GM18868 (cell line): ENCODE results near the gene CPOX.
"Not testable (repeated sequence)": the region's sequence is repeated elsewhere in the genome, so short reads cannot be mapped to it uniquely, and the experiment has no call there.

ENCODE experiments used
- ATAC-seq: cut with Tn5 transposase; IDR thresholded peaks from one replicate; pipeline ENCODE4 v1.9.1; 2021; ENCODE audit warnings: mild to moderate bottlenecking, moderate library complexity; ENCODE audit not compliant: unreplicated experiment

CPOX gene

GRCh38 chr3:98565237-98565643 is 28.2 kb downstream of the CPOX start:
- ATAC-seq = peak; percentile 24

DNA sequence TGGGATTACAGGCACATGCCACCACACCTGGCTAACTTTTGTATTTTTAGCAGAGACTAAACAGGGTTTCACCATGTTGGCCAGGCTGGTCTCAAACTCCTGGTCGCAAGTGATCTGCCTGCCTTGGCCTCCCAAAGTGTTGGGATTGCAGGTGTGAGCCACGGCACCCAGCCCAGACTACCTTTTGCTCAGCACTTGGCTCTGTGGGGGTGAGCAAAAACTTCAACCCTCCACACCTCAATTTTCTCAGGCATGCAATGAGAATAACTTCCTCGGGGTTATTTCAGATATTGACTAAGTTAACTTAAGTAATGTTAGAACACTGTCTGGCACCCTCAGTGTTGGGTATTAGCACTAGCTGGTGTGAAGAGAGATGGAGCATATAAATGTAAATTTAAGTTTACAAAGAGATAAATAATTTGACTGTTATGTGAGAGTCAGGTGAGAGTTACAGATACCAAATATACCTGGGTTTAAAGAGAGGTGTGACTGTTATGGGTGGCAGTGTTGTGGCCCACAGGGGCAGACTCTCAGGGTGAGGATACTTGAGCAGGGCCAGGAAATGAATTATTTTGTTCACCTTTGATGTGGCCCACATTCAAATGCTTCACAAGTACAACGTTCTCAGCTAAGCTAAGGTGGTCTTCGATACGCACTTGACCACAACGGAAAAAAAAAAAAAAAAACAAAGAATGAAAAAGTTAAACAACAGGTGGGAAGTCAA is 29.0 kb downstream of the CPOX start:
- ATAC-seq = peak; percentile 14

- peak; percentile 49 for ATAC-seq
Observed at GRCh38 chr3:98563661-98564281, 29.6 kb downstream of the CPOX start.

GRCh38 chr3:98561727-98562521 is 31.5 kb downstream of the CPOX start:
- ATAC-seq = peak; percentile 18

- no peak for ATAC-seq
Observed at GRCh38 chr3:98560911-98561310, 32.5 kb downstream of the CPOX start.

GRCh38 chr3:98559769-98560168 is 33.6 kb downstream of the CPOX start:
- ATAC-seq = not testable (repeated sequence)

- ATAC-seq = no peak
Observed at GRCh38 chr3:98558100-98558827, 35.1 kb downstream of the CPOX start.

DNA sequence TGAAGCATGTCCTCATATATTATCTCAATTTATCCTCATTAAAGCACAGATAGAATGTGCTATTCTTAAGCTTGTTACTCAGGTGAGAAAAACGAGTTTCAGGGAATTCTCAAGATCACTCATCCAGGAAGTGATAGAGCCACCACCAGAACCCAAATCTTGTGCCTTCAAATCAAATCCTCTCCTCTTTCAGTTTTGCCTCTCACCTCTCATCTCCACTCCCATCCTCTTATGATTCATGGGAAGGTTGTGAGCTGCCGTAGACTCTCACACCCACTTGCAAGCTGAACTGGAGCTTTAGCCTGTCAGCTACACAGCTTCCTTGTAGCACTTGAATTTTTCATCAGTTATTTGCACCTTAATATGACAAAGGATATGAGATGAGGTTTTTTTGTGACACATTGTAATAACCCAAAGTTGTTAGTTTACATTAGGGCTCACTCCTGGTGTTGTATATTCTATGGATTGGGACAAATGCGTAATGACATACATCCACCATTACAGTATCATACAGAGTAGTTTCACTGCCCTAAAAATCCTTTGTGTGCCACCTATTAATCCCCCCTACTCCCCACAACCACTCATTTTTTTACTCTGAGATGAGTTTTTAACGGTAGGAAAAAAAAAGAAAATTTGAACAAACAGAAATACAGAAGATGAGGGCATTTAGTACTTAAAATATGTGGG is 35.9 kb downstream of the CPOX start:
- peak; percentile 24 for ATAC-seq

GRCh38 chr3:98556164-98557130 is 37.0 kb downstream of the CPOX start:
- ATAC-seq = peak; percentile 84

GRCh38 chr3:98555025-98555379 is 38.4 kb downstream of the CPOX start:
- no peak for ATAC-seq

GRCh38 chr3:98554580-98554979 is 38.8 kb downstream of the CPOX start:
- no peak for ATAC-seq

- ATAC-seq = no peak
Observed at GRCh38 chr3:98553753-98554152, 39.7 kb downstream of the CPOX start.

DNA sequence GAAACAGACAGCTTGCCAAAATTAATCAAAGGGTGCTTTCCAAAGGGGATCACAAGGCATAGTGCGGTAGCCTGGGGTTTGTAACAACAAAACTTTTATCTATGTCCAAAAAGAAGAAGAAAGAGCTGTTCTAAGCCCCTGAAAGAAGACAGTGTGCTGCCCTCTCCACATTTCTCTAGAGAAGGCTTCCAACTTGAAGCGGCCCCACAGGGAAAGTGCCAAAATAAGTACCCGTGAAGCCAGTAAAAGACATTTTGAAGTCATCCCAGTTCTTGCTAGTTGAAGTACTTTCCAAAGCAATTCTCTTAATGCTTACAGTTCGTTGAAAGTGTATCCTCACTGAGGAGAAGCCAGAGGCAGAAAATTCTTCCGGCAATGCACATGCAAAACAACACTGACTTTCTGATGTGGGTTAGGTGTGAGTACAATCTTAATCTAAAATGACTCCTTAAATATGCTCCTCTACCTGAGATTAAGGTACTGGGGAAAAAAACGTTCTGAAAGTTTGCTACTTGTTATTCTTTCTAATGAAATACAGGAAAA is 40.3 kb downstream of the CPOX start:
- no peak for ATAC-seq

DNA sequence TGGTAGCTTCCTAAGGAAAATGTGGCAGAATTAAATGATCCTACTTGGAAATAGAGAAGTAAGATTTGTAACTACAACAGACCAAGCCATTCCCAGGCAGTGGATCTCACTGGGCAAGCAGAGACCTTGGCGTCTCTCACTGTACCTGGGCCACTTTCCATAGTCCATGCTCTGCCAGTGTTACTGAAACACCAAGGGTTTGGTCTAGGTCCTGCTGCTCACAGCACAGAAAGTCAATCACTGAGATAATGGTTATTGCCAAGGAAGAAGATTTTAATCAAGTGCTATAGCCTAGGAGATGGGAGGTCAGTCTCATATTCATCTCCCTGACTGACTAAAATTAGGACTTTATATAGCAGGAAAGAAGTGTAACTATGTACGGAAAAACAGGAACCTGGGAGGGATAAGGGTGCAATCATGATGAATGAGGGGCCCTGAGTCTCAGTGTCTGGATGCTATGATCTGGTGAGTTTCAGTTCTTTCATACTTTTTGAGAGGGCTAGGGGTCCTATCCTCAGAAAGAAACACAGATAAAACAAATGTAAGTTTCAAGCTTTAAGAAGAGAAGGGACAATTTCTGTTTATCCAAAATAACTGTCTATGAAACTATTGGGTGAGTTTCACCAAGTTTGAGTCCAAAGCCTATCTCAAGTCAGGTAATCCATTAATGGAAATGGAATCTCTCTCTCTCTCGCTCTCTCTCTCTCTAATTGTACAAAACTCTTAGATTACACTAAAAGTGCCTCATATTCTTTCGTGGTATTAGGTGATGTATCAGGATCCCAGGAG is 41.0 kb downstream of the CPOX start:
- no peak for ATAC-seq

DNA sequence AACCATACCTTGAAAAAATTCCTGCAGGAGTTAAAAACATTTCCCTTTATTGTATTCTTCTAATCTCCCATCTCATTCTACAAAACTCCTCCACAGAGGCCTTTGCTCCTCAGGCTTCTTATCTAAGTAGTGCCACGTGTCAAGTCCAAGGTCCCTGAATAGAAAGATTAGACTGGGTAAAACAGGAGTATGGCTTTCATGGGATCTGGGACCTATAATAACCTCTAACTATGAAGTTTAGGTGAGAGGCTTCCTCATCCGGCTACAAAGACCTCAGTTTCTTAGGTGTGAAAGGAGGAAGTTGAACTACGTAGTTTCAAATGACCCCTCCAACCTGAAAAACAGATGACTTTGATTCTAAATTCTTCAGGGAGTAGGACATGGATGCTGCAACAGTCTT is 41.7 kb downstream of the CPOX start:
- ATAC-seq = no peak

GRCh38 chr3:98551236-98551635 is 42.2 kb downstream of the CPOX start:
- ATAC-seq = no peak

GRCh38 chr3:98550833-98551232 is 42.6 kb downstream of the CPOX start:
- ATAC-seq = no peak

- ATAC-seq = no peak
Observed at GRCh38 chr3:98548544-98548943, 44.9 kb downstream of the CPOX start.
